Measurements from ENCODE around the gene NEGR1.

DNA sequence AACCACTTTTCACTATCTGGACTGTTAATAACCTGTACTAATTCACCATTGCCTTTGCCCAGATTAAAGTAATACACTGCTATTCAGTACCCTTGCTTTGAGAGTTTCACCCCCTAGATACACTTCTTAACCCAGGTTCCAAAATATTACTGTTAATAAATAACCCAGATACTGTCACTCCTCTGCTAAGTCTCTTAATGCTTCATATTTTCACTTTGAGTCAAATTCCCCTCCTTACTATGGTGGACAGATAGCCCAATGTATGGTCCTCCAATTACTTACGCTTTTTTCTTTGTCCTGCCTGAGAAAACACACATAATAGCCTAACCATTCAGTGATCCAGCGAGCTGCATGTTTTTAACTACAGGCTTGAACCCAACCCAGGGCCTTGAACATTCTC lies 152.5 kb downstream of the NEGR1 start:
- TF ChIP-seq CTCF (IDR thresholded peaks at IDR 0.05 in 4 of 5, conservative IDR thresholded peaks at IDR 0.05 in 1 of 5) (no peak), POLR2A (IDR thresholded peaks at IDR 0.05) (no peak)
